ENCODE data around the gene ANKRD18B. TPM values are rescaled to one million over a fixed set of nuclear protein-coding genes. Genes with fewer than 3 reads are reported as not detected.
A peak's percentile ranks its signal among the peaks of the same experiment; 100 is the strongest.
"Not testable (repeated sequence)": the region's sequence is repeated elsewhere in the genome, so short reads cannot be mapped to it uniquely, and the experiment has no call there.

Gene ANKRD18B
- total and polyA plus RNA-seq, 2 of the 8 experiments (the other 6 are each of a cell fraction or from before 2014, with no cell fraction given): 1.6 to 13.8 TPM

- H4K8ac ChIP-seq (ENCODE audit: extremely low read depth, insufficient read depth, low read length); H2BK12ac ChIP-seq (ENCODE audit: low read depth, low read length); H4K91ac ChIP-seq (replicated peaks; ENCODE audit: insufficient read length, low read length); H3K79me2 ChIP-seq (ENCODE audit: control insufficient read depth in 1 of 2, insufficient read depth in 2 of 2, low read length in 2 of 2); FAIRE-seq; H2BK20ac ChIP-seq (ENCODE audit: low read length); H3K4ac ChIP-seq (replicated peaks; ENCODE audit: insufficient read length, low read depth, low read length); POLR2A ChIA-PET (ENCODE audit: partially characterized antibody); H2BK120ac ChIP-seq (replicated peaks; ENCODE audit: low read depth, low read length); H3K36me3 ChIP-seq (ENCODE audit: control insufficient read depth in 2 of 4, insufficient read depth in 4 of 4, low read length in 3 of 4); H3K56ac ChIP-seq (replicated peaks; ENCODE audit: insufficient read length, low read depth, low read length); H3K27ac ChIP-seq (ENCODE audit: low read depth, low read length); H3K79me1 ChIP-seq (ENCODE audit: low read depth, low read length); H3K9ac ChIP-seq (replicated peaks in 1 of 4; ENCODE audit: extremely low read depth in 1 of 4, low read depth in 3 of 4, low read length in 3 of 4); H2AFZ ChIP-seq (ENCODE audit: low read length); H3K4me1 ChIP-seq (replicated peaks in 1 of 4; ENCODE audit: control insufficient read depth in 3 of 4, insufficient read depth in 4 of 4, low read length in 3 of 4); H2AK5ac ChIP-seq (ENCODE audit: low read depth, low read length); H3K4me3 ChIP-seq (ENCODE audit: extremely low read depth in 1 of 4, insufficient read depth in 2 of 4, low read depth in 3 of 4, low read length in 4 of 4); H3K23me2 ChIP-seq (ENCODE audit: low read depth, low read length); H4K5ac ChIP-seq (ENCODE audit: insufficient read length, low read depth, low read length); H2BK15ac ChIP-seq (ENCODE audit: low read length); H3K23ac ChIP-seq (ENCODE audit: insufficient read length); H2BK5ac ChIP-seq (ENCODE audit: low read depth, low read length); H3K18ac ChIP-seq (ENCODE audit: extremely low read depth, low read length); H3K9me3 ChIP-seq (ENCODE audit: insufficient read depth in 2 of 2, low read depth in 1 of 2, low read length in 1 of 2); H3K27me3 ChIP-seq (replicated peaks in 1 of 4; ENCODE audit: control insufficient read depth in 3 of 4, extremely low read depth in 1 of 4, insufficient read depth in 3 of 4, low read length in 3 of 4); H4K20me1 ChIP-seq (replicated peaks in 1 of 2; ENCODE audit: control insufficient read depth in 1 of 2, insufficient read depth in 2 of 2, low read length in 2 of 2); H3K4me2 ChIP-seq (ENCODE audit: insufficient read depth in 1 of 2, low read depth in 2 of 2, low read length in 2 of 2); H3K14ac ChIP-seq (ENCODE audit: insufficient read length): not testable (repeated sequence)
- TF ChIP-seq, protein P1, sequence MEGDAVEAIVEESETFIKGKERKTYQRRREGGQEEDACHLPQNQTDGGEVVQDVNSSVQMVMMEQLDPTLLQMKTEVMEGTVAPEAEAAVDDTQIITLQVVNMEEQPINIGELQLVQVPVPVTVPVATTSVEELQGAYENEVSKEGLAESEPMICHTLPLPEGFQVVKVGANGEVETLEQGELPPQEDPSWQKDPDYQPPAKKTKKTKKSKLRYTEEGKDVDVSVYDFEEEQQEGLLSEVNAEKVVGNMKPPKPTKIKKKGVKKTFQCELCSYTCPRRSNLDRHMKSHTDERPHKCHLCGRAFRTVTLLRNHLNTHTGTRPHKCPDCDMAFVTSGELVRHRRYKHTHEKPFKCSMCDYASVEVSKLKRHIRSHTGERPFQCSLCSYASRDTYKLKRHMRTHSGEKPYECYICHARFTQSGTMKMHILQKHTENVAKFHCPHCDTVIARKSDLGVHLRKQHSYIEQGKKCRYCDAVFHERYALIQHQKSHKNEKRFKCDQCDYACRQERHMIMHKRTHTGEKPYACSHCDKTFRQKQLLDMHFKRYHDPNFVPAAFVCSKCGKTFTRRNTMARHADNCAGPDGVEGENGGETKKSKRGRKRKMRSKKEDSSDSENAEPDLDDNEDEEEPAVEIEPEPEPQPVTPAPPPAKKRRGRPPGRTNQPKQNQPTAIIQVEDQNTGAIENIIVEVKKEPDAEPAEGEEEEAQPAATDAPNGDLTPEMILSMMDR (IDR thresholded peaks at IDR 0.05; ENCODE audit: control extremely low read depth in 1 of 3, insufficient read depth in 1 of 3, low read depth in 1 of 3, low read length in 3 of 3): peak in 2 of 3 experiments; percentile 25 to 26; a peak in 2 of 4 replicates
- peak in 1 of 2 experiments; percentile 5; a peak in 1 of 4 replicates for TF ChIP-seq RAD21 (IDR thresholded peaks at IDR 0.05 in 1 of 2, conservative IDR thresholded peaks at IDR 0.05 in 1 of 2; ENCODE audit: low read depth in 2 of 2, low read length in 2 of 2)
- WGBS, 2 experiments (ENCODE audit: extremely low coverage in 1 of 2, insufficient coverage in 1 of 2, insufficient read length in 1 of 2, insufficient replicate concordance in 2 of 2, low coverage in 1 of 2, low lambda C conversion rate in 2 of 2, missing lambda C conversion rate in 1 of 2): 92% methylated on average over 7 of the region's 8 CpGs; no CpG with 5 or more reads in 1 of the 2 experiments
- CTCF ChIA-PET (ENCODE audit: partially characterized antibody): interaction anchor here (1.0 kb wide), 1 partner anchor 30 kb away, joined by 4 read pairs; no protein-coding TSS in a partner anchor
- peak in 1 of 2 experiments; percentile 57 for DNase-seq (ENCODE audit: low read depth in 1 of 2, low spot score in 2 of 2)
These were observed 74.8 kb downstream of the ANKRD18B start for GRCh38 chr9:33598796-33599379.
